Choroid plexus epithelial cell (primary cell): ENCODE data around the gene LCP2.

Source experiments
- DNase-seq: peaks from one replicate; pipeline ENCODE4 v3.0.0-alpha.2; 2010; ENCODE audit warnings: low read depth
- H3K4me3 ChIP-seq: 2 replicates; pipeline ENCODE4 v1.5.1; 2011; ENCODE audit warnings: low read depth, mild to moderate bottlenecking, control low read depth, low read length, moderate library complexity
- TF ChIP-seq, protein P1 (sequence below): conservative IDR thresholded peaks from 2 replicates; pipeline ENCODE4 v1.5.1; 2011; ENCODE audit warnings: low read depth, mild to moderate bottlenecking, control low read depth, inconsistent platforms, low read length, moderate library complexity

The LCP2 gene

GRCh38 chr5:170220191-170220590 is 77.4 kb downstream of the LCP2 start:
- no peak for DNase-seq
- TF ChIP-seq, protein P1, sequence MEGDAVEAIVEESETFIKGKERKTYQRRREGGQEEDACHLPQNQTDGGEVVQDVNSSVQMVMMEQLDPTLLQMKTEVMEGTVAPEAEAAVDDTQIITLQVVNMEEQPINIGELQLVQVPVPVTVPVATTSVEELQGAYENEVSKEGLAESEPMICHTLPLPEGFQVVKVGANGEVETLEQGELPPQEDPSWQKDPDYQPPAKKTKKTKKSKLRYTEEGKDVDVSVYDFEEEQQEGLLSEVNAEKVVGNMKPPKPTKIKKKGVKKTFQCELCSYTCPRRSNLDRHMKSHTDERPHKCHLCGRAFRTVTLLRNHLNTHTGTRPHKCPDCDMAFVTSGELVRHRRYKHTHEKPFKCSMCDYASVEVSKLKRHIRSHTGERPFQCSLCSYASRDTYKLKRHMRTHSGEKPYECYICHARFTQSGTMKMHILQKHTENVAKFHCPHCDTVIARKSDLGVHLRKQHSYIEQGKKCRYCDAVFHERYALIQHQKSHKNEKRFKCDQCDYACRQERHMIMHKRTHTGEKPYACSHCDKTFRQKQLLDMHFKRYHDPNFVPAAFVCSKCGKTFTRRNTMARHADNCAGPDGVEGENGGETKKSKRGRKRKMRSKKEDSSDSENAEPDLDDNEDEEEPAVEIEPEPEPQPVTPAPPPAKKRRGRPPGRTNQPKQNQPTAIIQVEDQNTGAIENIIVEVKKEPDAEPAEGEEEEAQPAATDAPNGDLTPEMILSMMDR = no peak
- H3K4me3 ChIP-seq = no peak overlapping the region

DNA sequence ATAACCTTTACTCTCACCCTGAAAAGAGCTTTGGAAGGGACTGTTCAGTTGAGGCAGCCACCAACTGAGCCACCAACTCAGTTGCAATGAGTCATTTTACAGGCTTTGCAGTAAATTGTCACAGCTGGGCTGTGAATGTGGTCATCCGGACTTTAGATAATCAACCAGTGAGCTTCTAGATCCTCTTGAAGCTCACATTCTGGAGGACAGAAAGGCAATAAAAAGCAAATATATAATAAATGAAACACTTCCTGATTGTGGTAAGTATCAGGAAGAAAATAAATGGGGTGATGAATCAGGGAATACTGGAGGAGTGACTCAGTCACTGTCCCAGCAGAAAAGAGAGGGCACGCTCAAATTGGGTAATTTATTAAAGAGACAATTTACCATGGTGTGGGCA is 78.0 kb downstream of the LCP2 start:
- DNase-seq = peak; percentile 13
- TF ChIP-seq, protein P1 = no peak
- no peak overlapping the region for H3K4me3 ChIP-seq

DNA sequence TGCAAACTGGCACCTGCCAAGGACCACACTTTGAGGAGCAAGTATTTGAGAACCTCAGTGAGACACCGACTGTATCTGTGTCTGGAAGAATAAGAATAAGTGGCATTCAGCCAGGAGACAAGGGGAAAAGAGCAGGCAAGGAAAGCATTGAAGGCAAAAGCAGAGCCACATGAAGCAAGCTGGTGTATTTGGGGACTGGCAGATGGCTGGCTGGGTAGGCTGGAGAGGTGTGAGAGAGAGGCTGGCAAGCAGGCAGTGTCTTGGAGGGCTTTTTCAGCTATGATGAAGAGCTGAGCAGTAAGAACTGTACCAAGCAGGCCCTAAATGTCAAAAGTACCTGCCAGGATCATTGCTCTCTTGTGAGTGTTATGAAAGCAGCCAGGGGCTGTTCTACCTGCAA is 78.9 kb downstream of the LCP2 start:
- TF ChIP-seq, protein P1 = no peak
- DNase-seq = no peak
- H3K4me3 ChIP-seq = no peak overlapping the region

DNA sequence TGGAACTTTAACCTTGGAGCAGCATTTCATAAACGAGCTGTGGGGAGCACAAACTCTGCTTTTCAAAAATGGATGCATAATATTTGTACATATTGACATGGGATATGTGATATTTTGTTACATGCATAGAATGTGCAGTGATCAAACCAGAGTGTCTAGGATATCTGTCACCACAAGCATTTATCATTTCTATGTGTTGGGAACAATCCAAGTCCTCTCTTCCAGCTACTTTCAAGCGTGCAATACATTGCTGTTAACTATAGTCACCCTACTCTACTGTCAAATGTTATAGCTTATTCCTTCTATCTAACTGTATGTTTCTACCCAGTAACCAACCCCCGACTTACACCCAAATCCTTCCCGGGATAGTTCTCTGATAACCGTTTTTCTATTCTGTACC is 79.7 kb downstream of the LCP2 start:
- DNase-seq = no peak
- TF ChIP-seq, protein P1 = no peak
- H3K4me3 ChIP-seq = no peak overlapping the region

DNA sequence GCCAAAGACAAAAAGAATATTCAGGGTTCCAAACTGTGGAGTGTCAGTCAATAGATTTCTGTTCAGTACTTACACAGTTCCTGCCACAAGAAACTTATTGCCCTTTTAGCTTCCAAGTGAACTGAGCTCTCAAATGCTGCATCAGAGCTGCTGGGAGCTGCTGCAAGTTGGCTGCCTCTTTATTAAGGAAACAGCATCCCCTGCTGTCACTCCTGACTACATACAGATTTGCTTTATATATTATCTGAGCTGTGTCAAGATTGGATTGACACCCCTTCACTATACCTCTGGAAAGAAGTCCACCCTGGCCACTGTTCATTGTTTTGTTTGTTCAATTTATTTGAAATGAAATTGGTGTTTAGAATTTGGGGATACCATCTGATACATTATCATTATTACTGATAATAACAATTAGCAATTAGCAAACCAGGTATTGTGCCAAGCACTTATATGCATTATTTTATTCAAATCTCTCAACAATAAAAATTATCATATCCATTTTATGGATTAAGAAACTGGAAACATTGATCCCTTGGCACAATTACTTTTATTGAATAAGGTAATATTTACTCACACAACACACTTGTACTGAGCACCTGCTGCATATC is 81.2 kb downstream of the LCP2 start:
- TF ChIP-seq, protein P1 = peak; percentile 85
- peak; percentile 87 for DNase-seq
- no peak overlapping the region for H3K4me3 ChIP-seq

- no peak for DNase-seq
- TF ChIP-seq, protein P1 = no peak
- no peak overlapping the region for H3K4me3 ChIP-seq
These were observed 85.8 kb downstream of the LCP2 start for GRCh38 chr5:170211575-170212334.

DNA sequence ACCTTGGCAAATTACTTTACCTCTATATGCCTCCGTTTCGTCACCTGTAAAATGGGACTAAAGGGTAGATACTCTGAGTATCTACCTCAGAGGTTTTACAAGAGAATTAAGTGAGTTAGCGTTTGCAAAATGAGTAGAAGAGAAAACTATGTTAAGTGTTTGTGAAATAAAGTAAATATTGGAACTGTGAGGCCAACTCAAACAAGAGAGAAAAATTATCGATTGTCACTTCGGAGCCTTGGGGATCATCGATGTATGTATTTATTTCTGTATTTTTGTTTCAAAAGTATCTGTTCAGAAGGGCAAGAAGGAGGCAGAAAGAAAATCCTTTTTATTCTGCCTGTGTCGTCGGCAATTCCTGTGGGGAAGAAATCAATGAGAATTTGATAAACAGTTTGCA is 90.6 kb downstream of the LCP2 start:
- no peak for DNase-seq
- H3K4me3 ChIP-seq = no peak overlapping the region
- TF ChIP-seq, protein P1 = no peak
